ENCODE data around the gene USP17L28. TPM values are rescaled to one million over a fixed set of nuclear protein-coding genes. Genes with fewer than 3 reads are reported as not detected.
"Not testable (repeated sequence)": the region's sequence is repeated elsewhere in the genome, so short reads cannot be mapped to it uniquely, and the experiment has no call there.

USP17L28 gene
- total RNA-seq, 2 donors from 2014 or later = not detected

GRCh38 chr4:9343848-9344247 lies 4.8 kb upstream of the USP17L28 start, which contains the start of gene USP17L27:
Gene USP17L27 (plus strand): TSS chr4:9344148. CDS start chr4:9344148, 0 bp downstream.
- not testable (repeated sequence) for H3K4me3 Mint-ChIP-seq; H3K9ac ChIP-seq (ENCODE audit: extremely low read depth, low read length, poor library complexity, severe bottlenecking); H3K9me3 ChIP-seq (ENCODE audit: control insufficient read depth, low read length); H3K36me3 ChIP-seq (ENCODE audit: control insufficient read depth, insufficient read depth, low read length); H3K4me3 ChIP-seq (ENCODE audit: low read length); H3K27me3 Mint-ChIP-seq (ENCODE audit: insufficient read depth); DNase-seq; H3K27me3 ChIP-seq (ENCODE audit: control insufficient read depth, insufficient read depth, low read length, poor library complexity, severe bottlenecking); H3K27ac Mint-ChIP-seq; H3K27ac ChIP-seq (ENCODE audit: low read depth, low read length); H3K9me3 Mint-ChIP-seq; H3K4me1 Mint-ChIP-seq; H3K4me1 ChIP-seq (ENCODE audit: control insufficient read depth, insufficient read depth, low read length); H3K36me3 Mint-ChIP-seq (ENCODE audit: low read depth)
- WGBS, 2 experiments (ENCODE audit: insufficient coverage in 1 of 2, insufficient read length in 1 of 2) = no CpG with 5 or more reads among the region's 15 CpGs

DNA sequence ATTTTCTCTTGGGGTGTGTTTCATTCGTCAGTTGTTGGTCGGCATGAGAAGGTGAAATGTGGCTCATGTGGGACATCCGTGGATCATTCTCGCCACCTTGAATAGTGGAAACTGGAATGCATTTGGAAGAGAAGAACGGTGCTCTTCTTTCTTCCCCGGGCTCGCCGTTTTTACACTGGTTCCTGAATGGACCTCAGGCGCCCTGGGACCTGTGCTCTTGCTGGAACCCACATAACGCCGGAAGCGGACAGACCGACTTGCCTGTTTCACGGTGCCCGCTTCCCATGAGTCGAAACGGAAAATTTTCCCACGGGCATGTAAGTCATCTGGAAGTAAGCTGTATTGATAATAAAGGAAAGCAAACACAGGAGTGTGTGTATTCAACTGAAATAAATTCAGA lies 2.2 kb downstream of the USP17L28 start:
- DNase-seq; H3K9me3 ChIP-seq (ENCODE audit: control insufficient read depth, low read length); H3K27me3 ChIP-seq (ENCODE audit: control insufficient read depth, insufficient read depth, low read length, poor library complexity, severe bottlenecking); H3K4me3 ChIP-seq (ENCODE audit: low read length); H3K4me3 Mint-ChIP-seq; H3K27ac ChIP-seq (ENCODE audit: low read depth, low read length); H3K9ac ChIP-seq (ENCODE audit: extremely low read depth, low read length, poor library complexity, severe bottlenecking); H3K36me3 Mint-ChIP-seq (ENCODE audit: low read depth); H3K27me3 Mint-ChIP-seq (ENCODE audit: insufficient read depth); H3K9me3 Mint-ChIP-seq; H3K4me1 ChIP-seq (ENCODE audit: control insufficient read depth, insufficient read depth, low read length); H3K4me1 Mint-ChIP-seq; H3K36me3 ChIP-seq (ENCODE audit: control insufficient read depth, insufficient read depth, low read length); H3K27ac Mint-ChIP-seq: not testable (repeated sequence)
- WGBS, 2 experiments (ENCODE audit: insufficient coverage in 1 of 2, insufficient read length in 1 of 2) = no CpG with 5 or more reads among the region's 18 CpGs

GRCh38 chr4:9353338-9353737 lies 4.6 kb downstream of the USP17L28 start, which contains the start of gene USP17L29:
Gene USP17L29 (plus strand): TSS chr4:9353638. CDS start chr4:9353638, 0 bp downstream.
- not testable (repeated sequence) for H3K36me3 Mint-ChIP-seq (ENCODE audit: low read depth); H3K27ac Mint-ChIP-seq; H3K4me1 Mint-ChIP-seq; H3K36me3 ChIP-seq (ENCODE audit: control insufficient read depth, insufficient read depth, low read length); H3K27me3 ChIP-seq (ENCODE audit: control insufficient read depth, insufficient read depth, low read length, poor library complexity, severe bottlenecking); H3K4me3 Mint-ChIP-seq; H3K27ac ChIP-seq (ENCODE audit: low read depth, low read length); H3K27me3 Mint-ChIP-seq (ENCODE audit: insufficient read depth); H3K9me3 Mint-ChIP-seq; H3K4me1 ChIP-seq (ENCODE audit: control insufficient read depth, insufficient read depth, low read length); H3K9me3 ChIP-seq (ENCODE audit: control insufficient read depth, low read length); DNase-seq; H3K4me3 ChIP-seq (ENCODE audit: low read length); H3K9ac ChIP-seq (ENCODE audit: extremely low read depth, low read length, poor library complexity, severe bottlenecking)
- WGBS, 2 experiments (ENCODE audit: insufficient coverage in 1 of 2, insufficient read length in 1 of 2) = no CpG with 5 or more reads among the region's 15 CpGs

- not testable (repeated sequence) for DNase-seq; H3K9me3 ChIP-seq (ENCODE audit: control insufficient read depth, low read length); H3K4me1 ChIP-seq (ENCODE audit: control insufficient read depth, insufficient read depth, low read length); H3K4me3 Mint-ChIP-seq; H3K36me3 ChIP-seq (ENCODE audit: control insufficient read depth, insufficient read depth, low read length); H3K27me3 ChIP-seq (ENCODE audit: control insufficient read depth, insufficient read depth, low read length, poor library complexity, severe bottlenecking); H3K9me3 Mint-ChIP-seq; H3K27ac Mint-ChIP-seq; H3K4me1 Mint-ChIP-seq; H3K27me3 Mint-ChIP-seq (ENCODE audit: insufficient read depth); H3K36me3 Mint-ChIP-seq (ENCODE audit: low read depth); H3K9ac ChIP-seq (ENCODE audit: extremely low read depth, low read length, poor library complexity, severe bottlenecking); H3K27ac ChIP-seq (ENCODE audit: low read depth, low read length); H3K4me3 ChIP-seq (ENCODE audit: low read length)
- WGBS, 2 experiments (ENCODE audit: insufficient coverage in 1 of 2, insufficient read length in 1 of 2) = no CpG with 5 or more reads among the region's 15 CpGs
These were observed 14.1 kb downstream of the USP17L28 start, which contains the start of gene USP17L30 for GRCh38 chr4:9362829-9363228. Gene USP17L30 (plus strand): TSS chr4:9363129. CDS start chr4:9363129, 0 bp downstream.

DNA sequence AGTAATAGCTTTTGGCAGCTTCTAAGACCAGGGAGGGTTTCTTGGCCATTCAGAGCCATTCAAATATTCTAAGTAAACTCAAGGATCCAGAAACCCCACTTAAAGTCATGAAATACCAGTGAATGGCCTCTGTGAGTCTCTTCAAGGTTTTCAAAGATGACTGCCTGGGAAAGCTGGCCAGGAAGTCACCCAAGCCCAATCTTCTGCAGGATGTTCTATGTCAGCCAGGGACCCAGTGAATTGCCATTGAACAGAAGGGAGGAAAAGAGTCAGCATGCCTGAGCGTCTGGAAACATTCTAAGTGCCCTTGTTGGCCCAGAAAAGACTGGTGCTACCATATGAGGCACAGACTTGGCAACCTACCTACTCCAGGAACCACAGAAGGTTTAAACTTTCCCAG lies 31.2 kb downstream of the USP17L28 start:
- H3K27ac ChIP-seq (ENCODE audit: low read depth, low read length); H3K36me3 ChIP-seq (ENCODE audit: control insufficient read depth, insufficient read depth, low read length): not testable (repeated sequence)
- WGBS, 2 experiments (ENCODE audit: insufficient coverage in 1 of 2, insufficient read length in 1 of 2) = 58% methylated on average over 1 of the region's 1 CpG; no CpG with 5 or more reads in 1 of the 2 experiments

More for the DNA sequence above, 31.2 kb downstream of the USP17L28 start:
- H3K27ac Mint-ChIP-seq; H3K9me3 ChIP-seq (ENCODE audit: control insufficient read depth, low read length); H3K36me3 Mint-ChIP-seq (ENCODE audit: low read depth); H3K9ac ChIP-seq (ENCODE audit: extremely low read depth, low read length, poor library complexity, severe bottlenecking); H3K27me3 Mint-ChIP-seq (ENCODE audit: insufficient read depth); H3K27me3 ChIP-seq (ENCODE audit: control insufficient read depth, insufficient read depth, low read length, poor library complexity, severe bottlenecking); H3K4me3 Mint-ChIP-seq; DNase-seq; H3K4me1 Mint-ChIP-seq; H3K4me1 ChIP-seq (ENCODE audit: control insufficient read depth, insufficient read depth, low read length); H3K4me3 ChIP-seq (ENCODE audit: low read length): not testable (repeated sequence)
- peaks cover 22% of the 10 kb centered on the region for H3K9me3 Mint-ChIP-seq

Data from endodermal cell (in vitro differentiated cells).